ENCODE data around the gene UBR1.
"Not testable (repeated sequence)": the region's sequence is repeated elsewhere in the genome, so short reads cannot be mapped to it uniquely, and the experiment has no call there.

UBR1 gene

DNA sequence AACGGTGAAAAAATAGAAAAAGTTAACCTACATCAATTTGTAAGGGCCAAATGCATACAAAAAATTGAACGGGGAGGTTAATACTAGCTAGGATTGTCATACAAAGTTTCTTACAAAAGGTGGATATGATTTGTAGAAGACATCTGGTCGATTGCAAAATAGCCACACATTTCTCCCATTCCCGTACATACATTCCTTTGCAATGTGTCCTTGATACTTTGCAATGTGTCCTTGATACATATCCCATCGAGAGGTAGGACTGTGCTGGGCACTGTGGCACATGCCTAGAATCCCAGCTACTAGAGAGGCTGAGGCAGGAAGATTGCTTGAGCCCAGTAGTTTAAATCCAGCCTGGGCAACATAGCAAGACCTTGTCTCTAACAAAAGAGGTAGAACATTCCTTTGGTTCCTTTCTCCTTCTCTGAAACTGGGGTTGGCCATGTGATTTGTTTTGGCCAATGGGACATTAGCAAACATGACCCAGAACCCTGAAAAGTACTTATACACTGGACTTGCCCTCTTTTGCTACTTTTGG is 194.7 kb downstream of the UBR1 start:
- DNase-seq (ENCODE audit: low read depth), result peak; percentile 75

DNA sequence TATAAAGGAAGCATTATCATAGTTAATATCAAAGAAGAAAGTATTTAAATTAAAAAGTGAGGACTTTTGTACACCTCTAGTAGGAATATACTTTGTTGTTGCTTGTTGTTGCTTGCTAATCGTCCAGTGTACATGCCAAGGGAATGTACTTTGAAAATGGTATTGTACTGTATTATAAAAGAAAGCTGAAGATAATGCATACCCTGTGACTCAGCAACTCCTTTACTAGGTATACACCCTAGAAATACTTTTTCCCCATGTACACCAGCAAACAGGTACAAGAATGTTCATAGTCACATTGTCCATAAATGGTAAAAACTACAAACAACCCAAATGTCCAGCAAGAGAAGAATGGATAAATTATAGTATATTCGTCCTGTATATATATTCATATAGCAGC is 197.3 kb downstream of the UBR1 start:
- DNase-seq (ENCODE audit: low read depth), result no peak

DNA sequence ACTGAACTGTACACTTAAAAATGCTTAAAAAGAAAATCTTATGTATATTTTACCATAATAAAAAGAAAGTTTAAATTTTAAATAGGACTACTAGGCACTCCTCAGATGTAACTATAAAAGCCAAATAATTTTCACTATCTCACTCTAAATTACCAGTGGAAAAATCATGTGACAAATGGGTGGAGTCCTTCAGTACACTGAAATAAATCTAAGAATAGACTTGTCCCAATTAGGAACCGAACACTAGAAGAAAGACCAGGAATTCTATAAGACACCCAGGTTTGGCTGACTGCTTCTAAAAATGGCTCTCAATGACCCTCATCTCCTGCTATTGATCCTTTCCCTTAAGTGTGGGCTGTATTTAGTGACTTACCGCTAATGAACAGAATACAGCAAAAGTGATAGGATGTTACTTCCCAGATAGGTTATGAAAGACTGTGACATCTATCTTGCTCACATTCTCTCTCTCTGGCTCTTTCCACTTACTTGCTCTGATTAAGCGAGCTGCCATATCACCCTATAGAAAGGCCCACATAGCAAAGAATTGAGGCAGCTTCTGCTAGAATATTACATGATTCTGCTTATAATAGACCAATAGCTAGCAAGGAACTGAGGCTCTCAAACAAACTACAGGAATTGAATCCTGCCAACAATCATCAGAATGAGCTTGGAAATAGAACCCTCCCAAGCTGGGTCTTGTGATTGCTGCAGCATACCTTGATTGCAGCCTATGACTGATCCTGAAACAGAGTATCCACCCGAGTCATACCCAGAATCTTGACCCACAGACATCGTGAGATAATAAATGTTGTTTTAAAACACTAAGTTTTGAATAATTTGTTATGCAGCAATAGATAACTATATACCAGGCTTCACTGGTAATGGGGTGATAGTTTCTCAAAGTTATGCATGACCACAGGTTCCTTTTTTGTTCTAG is 202.2 kb downstream of the UBR1 start:
- DNase-seq (ENCODE audit: low read depth), result no peak

DNA sequence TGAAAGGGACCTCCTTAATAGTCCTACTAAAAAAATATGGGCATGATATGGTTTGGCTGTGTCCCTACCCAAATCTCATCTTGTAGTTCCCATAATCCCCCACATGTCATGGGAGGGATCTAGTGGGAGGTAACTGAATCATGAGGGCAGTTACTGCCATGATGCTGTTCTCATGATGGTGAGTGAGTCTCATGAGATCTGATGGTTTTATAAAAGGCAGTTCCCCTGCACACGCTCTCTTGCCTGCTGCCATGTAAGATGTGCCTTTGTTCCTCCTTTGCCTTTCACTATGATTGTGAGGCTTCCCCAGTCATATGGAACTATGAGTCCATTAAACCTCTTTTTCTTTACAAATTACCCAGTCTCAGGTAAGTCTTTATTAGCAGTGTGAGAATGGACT is 211.9 kb downstream of the UBR1 start:
- not testable (repeated sequence) for DNase-seq (ENCODE audit: low read depth)
